ENCODE measurements around the gene C13orf46. TPM values are rescaled to one million over a fixed set of nuclear protein-coding genes. Genes with fewer than 3 reads are reported as not detected.
A peak's percentile ranks its signal among the peaks of the same experiment; 100 is the strongest.

C13orf46 gene
- total and polyA plus RNA-seq, 8 donors, result 2.9 to 23.1 (median 10.6) TPM

DNA sequence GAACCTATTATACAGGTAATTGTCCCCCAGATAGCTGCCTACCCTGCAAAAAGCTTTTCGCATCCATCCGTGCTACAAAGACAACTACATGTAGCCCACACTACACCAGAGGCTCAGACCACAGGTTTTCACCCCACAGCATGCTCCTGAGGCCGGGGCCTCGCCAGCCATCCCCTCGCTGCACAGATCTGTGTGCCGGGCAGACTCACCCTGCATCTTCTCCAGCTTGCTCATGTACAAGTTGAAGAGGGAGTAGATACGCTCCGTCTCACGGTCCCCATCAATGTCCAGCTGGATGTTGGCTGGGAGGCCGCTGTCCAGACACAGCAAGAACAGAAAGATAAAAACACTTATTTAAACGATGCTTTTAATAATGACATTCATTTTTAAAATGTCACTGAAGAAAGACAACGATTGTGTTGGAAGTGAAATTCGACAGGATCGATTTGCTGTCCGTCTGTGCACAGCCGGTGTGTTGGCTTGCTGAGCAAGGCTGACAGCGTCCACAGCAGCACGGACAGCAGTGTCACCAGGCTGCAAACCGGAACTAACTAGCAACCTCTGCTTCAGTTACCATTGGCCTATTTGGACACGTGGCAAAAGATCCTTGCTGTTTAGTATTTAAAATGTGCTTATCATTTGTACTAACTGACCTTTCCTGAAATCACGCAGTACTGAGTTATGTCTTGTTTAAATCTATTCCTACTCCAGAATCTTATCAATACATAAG is 18.6 kb upstream of the C13orf46 start:
- FAIRE-seq (no peak), DNase-seq (peak in 1 of 6 donors; percentile 35), ATAC-seq (peak in 3 of 4 donors; percentile 64 to 81 (median 68))
- Histone ChIP-seq H3K4me1 (no peaks in the 10 kb centered on the region), H3K9me3 (no peaks in the 10 kb centered on the region), H3K4me3 (no peak overlapping the region), H3K27ac (no peak overlapping the region), H3K36me3 (no peaks in the 10 kb centered on the region), H3K27me3 (no peaks in the 10 kb centered on the region)
- 85 to 88% methylated on average over 21 of the region's 21 CpGs for WGBS, 2 donors
- TF ChIP-seq, protein P1, sequence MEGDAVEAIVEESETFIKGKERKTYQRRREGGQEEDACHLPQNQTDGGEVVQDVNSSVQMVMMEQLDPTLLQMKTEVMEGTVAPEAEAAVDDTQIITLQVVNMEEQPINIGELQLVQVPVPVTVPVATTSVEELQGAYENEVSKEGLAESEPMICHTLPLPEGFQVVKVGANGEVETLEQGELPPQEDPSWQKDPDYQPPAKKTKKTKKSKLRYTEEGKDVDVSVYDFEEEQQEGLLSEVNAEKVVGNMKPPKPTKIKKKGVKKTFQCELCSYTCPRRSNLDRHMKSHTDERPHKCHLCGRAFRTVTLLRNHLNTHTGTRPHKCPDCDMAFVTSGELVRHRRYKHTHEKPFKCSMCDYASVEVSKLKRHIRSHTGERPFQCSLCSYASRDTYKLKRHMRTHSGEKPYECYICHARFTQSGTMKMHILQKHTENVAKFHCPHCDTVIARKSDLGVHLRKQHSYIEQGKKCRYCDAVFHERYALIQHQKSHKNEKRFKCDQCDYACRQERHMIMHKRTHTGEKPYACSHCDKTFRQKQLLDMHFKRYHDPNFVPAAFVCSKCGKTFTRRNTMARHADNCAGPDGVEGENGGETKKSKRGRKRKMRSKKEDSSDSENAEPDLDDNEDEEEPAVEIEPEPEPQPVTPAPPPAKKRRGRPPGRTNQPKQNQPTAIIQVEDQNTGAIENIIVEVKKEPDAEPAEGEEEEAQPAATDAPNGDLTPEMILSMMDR (IDR thresholded peaks at IDR 0.05), result no peak
- intact Hi-C loops (cut with DNase I), result no loop called here

- Histone ChIP-seq H3K4me3 (no peak overlapping the region), H3K4me1 (no peaks in the 10 kb centered on the region), H3K36me3 (no peaks in the 10 kb centered on the region), H3K27ac (no peak overlapping the region), H3K9me3 (no peaks in the 10 kb centered on the region), H3K27me3 (no peaks in the 10 kb centered on the region)
- WGBS, 2 donors, result 89 to 93% methylated on average over 11 of the region's 11 CpGs
- intact Hi-C loops (cut with DNase I), result no loop called here
- ATAC-seq (no peak), DNase-seq (no peak), FAIRE-seq (no peak)
- TF ChIP-seq, protein P1 (IDR thresholded peaks at IDR 0.05), result no peak
Measured at GRCh38 chr13:113991676-113992179, 17.9 kb upstream of the C13orf46 start.

DNA sequence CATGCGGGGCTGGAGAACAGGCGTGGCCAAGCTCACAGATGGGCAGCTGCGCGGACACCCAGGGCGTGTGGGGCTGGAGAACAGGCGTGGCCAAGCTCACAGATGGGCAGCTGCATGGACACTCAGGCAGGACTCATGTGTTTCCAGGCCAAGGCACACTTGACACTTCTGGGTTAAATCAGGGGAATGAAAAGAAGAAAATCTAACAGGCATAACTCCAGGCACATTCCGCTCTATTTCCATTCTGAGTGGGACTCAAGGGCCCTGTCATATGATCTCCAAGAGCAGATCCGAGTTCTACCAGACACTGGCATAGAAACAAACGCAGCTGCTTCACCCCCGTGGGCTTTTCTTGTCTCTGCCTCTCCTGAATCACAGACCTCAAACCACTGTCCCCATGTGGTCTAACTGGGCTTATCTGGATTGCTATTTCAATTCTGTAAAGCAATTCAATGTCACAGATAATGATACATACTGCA is 17.4 kb upstream of the C13orf46 start:
- no peak overlapping the region for H3K27ac ChIP-seq
- DNase-seq (no peak), FAIRE-seq (no peak), ATAC-seq (peak in 1 of 4 donors; percentile 40)
- WGBS, 2 donors, result 87 to 88% methylated on average over 5 to 10 of the region's 10 CpGs
- no peaks in the 10 kb centered on the region for H3K9me3 ChIP-seq
- TF ChIP-seq, protein P1 (IDR thresholded peaks at IDR 0.05), result no peak
- intact Hi-C loops (cut with DNase I), result no loop called here
- H3K27me3 ChIP-seq, result no peaks in the 10 kb centered on the region
- H3K4me3 ChIP-seq, result no peak overlapping the region
- no peaks in the 10 kb centered on the region for H3K36me3 ChIP-seq
- no peaks in the 10 kb centered on the region for H3K4me1 ChIP-seq

DNA sequence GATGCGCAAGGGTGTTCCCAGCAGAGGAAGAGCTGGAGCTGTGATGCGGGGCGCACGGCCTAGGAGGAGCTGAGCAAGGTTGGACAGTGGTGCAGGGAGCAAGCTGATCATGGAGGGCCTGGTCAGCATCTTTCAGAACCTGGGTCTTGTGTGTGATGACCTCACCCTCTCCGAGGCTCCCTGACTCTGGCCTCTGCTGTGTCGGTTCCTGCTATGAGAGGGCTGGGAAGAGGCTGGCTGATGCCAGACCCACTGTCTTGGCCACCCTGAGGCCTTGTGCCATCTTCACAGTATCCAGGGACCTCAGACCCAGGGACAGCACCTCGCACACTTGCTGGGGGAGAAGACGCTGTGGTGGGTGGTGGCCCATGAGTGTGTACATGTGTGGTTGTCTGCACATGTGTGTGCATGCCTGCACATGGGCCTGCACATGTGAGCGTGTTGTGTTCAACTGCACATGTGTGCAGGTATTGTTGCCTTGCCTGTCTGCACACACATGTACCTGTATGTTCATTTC is 16.5 kb upstream of the C13orf46 start:
- no peaks in the 10 kb centered on the region for H3K9me3 ChIP-seq
- no peaks in the 10 kb centered on the region for H3K27me3 ChIP-seq
- no peak for FAIRE-seq
- no peak for ATAC-seq
- TF ChIP-seq, protein P1 (IDR thresholded peaks at IDR 0.05), result no peak
- no peak overlapping the region for H3K4me3 ChIP-seq
- no peak overlapping the region for H3K27ac ChIP-seq
- no peaks in the 10 kb centered on the region for H3K36me3 ChIP-seq
- no peaks in the 10 kb centered on the region for H3K4me1 ChIP-seq
- intact Hi-C loops (cut with DNase I), result no loop called here
- 96 to 97% methylated on average over 9 of the region's 9 CpGs for WGBS, 2 donors
- DNase-seq, result peak in 2 of 6 donors; percentile 10 to 33
